PFSK-1 (cell line): Measurements from ENCODE around the gene RFT1.

Experiments used
- POLR2AphosphoS5 ChIP-seq: IDR thresholded peaks from 2 replicates; pipeline ENCODE4 v1.6.1; 2012; ENCODE audit warnings: low read depth, mild to moderate bottlenecking, control low read depth, low read length, moderate library complexity
- SIN3A ChIP-seq: IDR thresholded peaks from 2 replicates; pipeline ENCODE4 v1.6.1; 2012; ENCODE audit warnings: mild to moderate bottlenecking, low read length, moderate library complexity, borderline replicate concordance; ENCODE audit not compliant: insufficient read depth
- TAF1 ChIP-seq: IDR thresholded peaks from 2 replicates; pipeline ENCODE4 v1.6.1; 2012; ENCODE audit warnings: low read length, control low read depth, borderline replicate concordance; ENCODE audit not compliant: insufficient read depth
- TF ChIP-seq, protein P1 (sequence below), 2 experiments: IDR thresholded peaks; 2 replicates each; pipeline versions ENCODE4 v1.6.1 to v1.8.0; 2011 to 2012; ENCODE audit warnings: low read depth in 2 of 2, low read length in 2 of 2, control low read depth in 1 of 2, inconsistent platforms in 1 of 2, mild to moderate bottlenecking in 1 of 2, moderate library complexity in 1 of 2; ENCODE audit not compliant: insufficient read depth in 1 of 2

DNA sequence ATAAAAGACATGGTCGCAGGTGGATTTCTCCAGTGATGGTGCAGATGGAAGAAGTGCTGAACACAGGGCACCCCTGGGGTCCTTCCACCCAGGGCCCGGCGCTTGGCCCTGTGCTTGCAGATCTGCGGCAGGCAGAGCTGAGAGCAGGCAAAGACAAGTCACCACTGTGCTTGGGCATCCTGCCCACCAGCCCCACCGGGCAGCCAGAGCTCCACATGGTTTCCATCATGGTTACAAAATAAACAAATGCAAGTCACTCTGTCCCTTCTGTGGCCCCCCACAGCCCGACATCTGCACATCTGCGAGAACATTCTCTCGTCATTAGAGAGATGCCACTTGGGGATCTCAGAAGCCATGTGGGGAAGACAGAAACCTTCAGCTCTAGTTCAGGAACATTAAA lies 46.7 kb downstream of the RFT1 start:
- TF ChIP-seq POLR2AphosphoS5 (no peak), TAF1 (no peak), SIN3A (no peak)
- TF ChIP-seq, protein P1, sequence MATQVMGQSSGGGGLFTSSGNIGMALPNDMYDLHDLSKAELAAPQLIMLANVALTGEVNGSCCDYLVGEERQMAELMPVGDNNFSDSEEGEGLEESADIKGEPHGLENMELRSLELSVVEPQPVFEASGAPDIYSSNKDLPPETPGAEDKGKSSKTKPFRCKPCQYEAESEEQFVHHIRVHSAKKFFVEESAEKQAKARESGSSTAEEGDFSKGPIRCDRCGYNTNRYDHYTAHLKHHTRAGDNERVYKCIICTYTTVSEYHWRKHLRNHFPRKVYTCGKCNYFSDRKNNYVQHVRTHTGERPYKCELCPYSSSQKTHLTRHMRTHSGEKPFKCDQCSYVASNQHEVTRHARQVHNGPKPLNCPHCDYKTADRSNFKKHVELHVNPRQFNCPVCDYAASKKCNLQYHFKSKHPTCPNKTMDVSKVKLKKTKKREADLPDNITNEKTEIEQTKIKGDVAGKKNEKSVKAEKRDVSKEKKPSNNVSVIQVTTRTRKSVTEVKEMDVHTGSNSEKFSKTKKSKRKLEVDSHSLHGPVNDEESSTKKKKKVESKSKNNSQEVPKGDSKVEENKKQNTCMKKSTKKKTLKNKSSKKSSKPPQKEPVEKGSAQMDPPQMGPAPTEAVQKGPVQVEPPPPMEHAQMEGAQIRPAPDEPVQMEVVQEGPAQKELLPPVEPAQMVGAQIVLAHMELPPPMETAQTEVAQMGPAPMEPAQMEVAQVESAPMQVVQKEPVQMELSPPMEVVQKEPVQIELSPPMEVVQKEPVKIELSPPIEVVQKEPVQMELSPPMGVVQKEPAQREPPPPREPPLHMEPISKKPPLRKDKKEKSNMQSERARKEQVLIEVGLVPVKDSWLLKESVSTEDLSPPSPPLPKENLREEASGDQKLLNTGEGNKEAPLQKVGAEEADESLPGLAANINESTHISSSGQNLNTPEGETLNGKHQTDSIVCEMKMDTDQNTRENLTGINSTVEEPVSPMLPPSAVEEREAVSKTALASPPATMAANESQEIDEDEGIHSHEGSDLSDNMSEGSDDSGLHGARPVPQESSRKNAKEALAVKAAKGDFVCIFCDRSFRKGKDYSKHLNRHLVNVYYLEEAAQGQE (IDR thresholded peaks at IDR 0.05; ENCODE audit: insufficient read depth in 1 of 2, low read depth in 2 of 2, low read length in 2 of 2): no peak
